HCT116 (cell line): Measurements from ENCODE around the gene LCK. TPM values are rescaled to one million over a fixed set of nuclear protein-coding genes. Genes with fewer than 3 reads are reported as not detected.

Experiments
- ATAC-seq: fragments of 200-7000 bp; cut with Tn5 transposase; 2 replicates; pipeline ENCODE4 v1.9.1; 2020; ENCODE audit warnings: mild to moderate bottlenecking, moderate library complexity
- BruUV-seq: library from RNA; stranded (reverse); fragments of 400-500 nt; replicated peaks from 2 replicates; lab custom pipeline; 2021; lab: Mats Ljungman, UMichigan
- CTCF ChIA-PET: fragments of 300-600 bp; sonication (Branson Sonifier 250); formaldehyde crosslinking; loops from one replicate; lab custom pipeline; 2021; ENCODE audit warnings: antibody characterized with exemption; lab: Charles Lee
- POLR2A ChIA-PET: fragments of 300-600, 350-600 bp; sonication (Branson Sonifier 250); formaldehyde crosslinking; loops from one replicate; lab custom pipeline; 2021; ENCODE audit warnings: antibody characterized with exemption; lab: Charles Lee
- RAD21 ChIA-PET, 2 experiments: fragments of 300-600 bp; sonication (Branson Sonifier 250); formaldehyde crosslinking; loops; one replicate each; lab custom pipeline; 2023; ENCODE audit warnings: low total read pairs in 2 of 2; ENCODE audit not compliant: uncharacterized antibody in 2 of 2, unreplicated experiment in 2 of 2, low non-redundant PET in 1 of 2; lab: Charles Lee
- DNase-seq: peaks from one replicate; pipeline ENCODE4 v3.0.0-alpha.2; 2010; ENCODE audit warnings: low read depth, low spot score
- H2AFZ ChIP-seq: fragments of 200-600 bp; shearing (Covaris generic), sonication (generic); 2 replicates; pipeline ENCODE4 v1.6.1; 2017; ENCODE audit warnings: low read depth, mixed run types, mixed read lengths, antibody characterized with exemption, low read length; ENCODE audit not compliant: poor library complexity, severe bottlenecking
- H3K27ac ChIP-seq: 2 replicates; pipeline ENCODE4 v1.5.1; 2012; ENCODE audit warnings: low read depth, low read length
- H3K27me3 ChIP-seq: fragments of 200-600 bp; sonication (generic); 2 replicates; pipeline ENCODE4 v1.6.1; 2016; ENCODE audit warnings: mixed run types, low read length, mixed read lengths; ENCODE audit not compliant: insufficient read depth
- H3K36me3 ChIP-seq, 2 experiments: fragments of 200-500 bp in 1 of 2; fragments of 200-600 bp in 1 of 2; sonication (Bioruptor generic) in 1 of 2; sonication (generic) in 1 of 2; 2 replicates each; pipeline versions ENCODE4 v1.5.1 to v1.6.1; 2014 to 2016; ENCODE audit warnings: low read length in 2 of 2, inconsistent platforms in 1 of 2, mixed read lengths in 1 of 2, mixed run types in 1 of 2; ENCODE audit not compliant: insufficient read depth in 2 of 2, control insufficient read depth in 1 of 2
- H3K4me1 ChIP-seq, 2 experiments: fragments of 200-600 bp in 1 of 2; sonication (generic) in 1 of 2; 2 replicates each; pipeline versions ENCODE4 v1.5.1 to v1.6.1; 2012 to 2017; ENCODE audit warnings: low read length in 2 of 2, inconsistent platforms in 1 of 2, mild to moderate bottlenecking in 1 of 2, mixed read lengths in 1 of 2, mixed run types in 1 of 2, moderate library complexity in 1 of 2; ENCODE audit not compliant: insufficient read depth in 2 of 2, control insufficient read depth in 1 of 2
- H3K4me2 ChIP-seq: fragments of 200-600 bp; sonication (generic); 2 replicates; pipeline ENCODE4 v1.6.1; 2017; ENCODE audit warnings: mixed run types, low read length, mixed read lengths
- H3K4me3 ChIP-seq, 2 experiments: fragments of 200-600 bp in 1 of 2; sonication (generic) in 1 of 2; replicated peaks in 1 of 2; 2 replicates each; pipeline ENCODE4 v1.5.1; 2011 to 2016; ENCODE audit warnings: low read length in 2 of 2, control low read depth in 1 of 2, low read depth in 1 of 2, mild to moderate bottlenecking in 1 of 2, mixed read lengths in 1 of 2, mixed run types in 1 of 2
- H3K79me2 ChIP-seq: fragments of 200-600 bp; sonication (generic); 2 replicates; pipeline ENCODE4 v1.6.1; 2017; ENCODE audit warnings: mild to moderate bottlenecking, mixed run types, low read length, moderate library complexity, mixed read lengths; ENCODE audit not compliant: insufficient read depth
- H3K9ac ChIP-seq: fragments of 200-600 bp; sonication (generic); 2 replicates; pipeline ENCODE4 v1.6.1; 2016; ENCODE audit warnings: low read length, mixed read lengths
- H3K9me2 ChIP-seq: fragments of 200-600 bp; sonication (generic), shearing (Covaris generic); 2 replicates; pipeline ENCODE4 v1.6.1; 2017; ENCODE audit warnings: mixed run types, mild to moderate bottlenecking, moderate library complexity; ENCODE audit not compliant: insufficient read depth
- H3K9me3 ChIP-seq, 2 experiments: fragments of 200-500 bp in 1 of 2; fragments of 200-600 bp in 1 of 2; sonication (Bioruptor generic) in 1 of 2; sonication (generic) in 1 of 2; 2 replicates each; pipeline ENCODE4 v1.6.1; 2014 to 2017; ENCODE audit warnings: low read length in 2 of 2, mixed read lengths in 2 of 2, inconsistent platforms in 1 of 2, low read depth in 1 of 2, mild to moderate bottlenecking in 1 of 2, mixed run types in 1 of 2, moderate library complexity in 1 of 2; ENCODE audit not compliant: control insufficient read depth in 1 of 2, insufficient read depth in 1 of 2
- H4K20me1 ChIP-seq: fragments of 200-600 bp; sonication (generic), shearing (Covaris generic); 2 replicates; pipeline ENCODE4 v1.6.1; 2017; ENCODE audit warnings: mixed run types, mild to moderate bottlenecking, moderate library complexity; ENCODE audit not compliant: insufficient read depth
- CBX3 ChIP-seq: IDR thresholded peaks from 2 replicates; pipeline ENCODE4 v1.6.1; 2012; ENCODE audit warnings: low read depth
- RAD21 ChIP-seq: IDR thresholded peaks from 2 replicates; pipeline ENCODE4 v1.6.1; 2012; ENCODE audit warnings: low read depth, mild to moderate bottlenecking
- REST ChIP-seq: IDR thresholded peaks from 2 replicates; pipeline ENCODE4 v1.6.1; 2012; ENCODE audit warnings: low read depth
- YY1 ChIP-seq: IDR thresholded peaks from 2 replicates; pipeline ENCODE4 v1.6.1; 2011; ENCODE audit warnings: low read length, low read depth, moderate library complexity, mild to moderate bottlenecking; ENCODE audit not compliant: insufficient replicate concordance; ENCODE audit errors: extremely low read depth
- ZFX ChIP-seq: fragments of 450-650 bp; IDR thresholded peaks from 2 replicates; pipeline ENCODE4 v1.6.1; 2017
- intact Hi-C: fragments of 100-400 bp; cut with micrococcal nuclease; formaldehyde crosslinking; loops from 2 replicates; pipeline ENCODE4 v1.10.0; 2022
- total RNA-seq: library from RNA; stranded (reverse); gene quantifications from one replicate; pipeline ENCODE4 v1.2.1, GENCODE V29; 2021; ENCODE audit not compliant: unreplicated experiment

Gene LCK
- total RNA-seq, 1 experiment from 2014 or later = 0.79 TPM

- Histone ChIP-seq H2AFZ (no peak overlapping the region), H3K27me3 (no peaks in the 10 kb centered on the region), H3K4me1 (peaks cover 3 to 18% of the 10 kb centered on the region in 2 experiments), H3K27ac (no peak overlapping the region), H3K4me3 (no peak overlapping the region), H3K9me3 (no peaks in the 10 kb centered on the region), H3K36me3 (no peaks in the 10 kb centered on the region), H3K4me2 (no peak overlapping the region), H3K9ac (no peak overlapping the region), H3K9me2 (no peaks in the 10 kb centered on the region), H4K20me1 (no peaks in the 10 kb centered on the region), H3K79me2 (no peaks in the 10 kb centered on the region)
- no TSS peak for BruUV-seq
- ATAC-seq = 0 out of 2 replicates have a peak, but pooled peaks have one; percentile 19
- TF ChIP-seq CBX3 (no peak), YY1 (no peak), RAD21 (no peak), ZFX (no peak), REST (no peak)
- ChIA-PET CTCF (interaction anchor here (1.2 kb wide), 1 partner anchor 19 kb away, joined by 3 read pairs; the partner anchor contains the start of gene FAM167B), POLR2A (interaction anchor here (0.6 to 1.0 kb wide), 2 partner anchors 23 to 1209 kb away, joined by 3 to 4 read pairs; no protein-coding TSS in a partner anchor), RAD21 (no interaction called here)
- intact Hi-C loops = no loop called here
- DNase-seq = no peak
Observed at GRCh38 chr1:32265846-32266245, 14.8 kb downstream of the LCK start.
